SK-N-SH treated with all-trans-retinoic acid at 6 μM for 48 hours (cell line): Measurements from ENCODE around the gene IL4I1.

Experiments used
- ARNTL ChIP-seq: fragments of 450-650 bp; formaldehyde crosslinking; IDR thresholded peaks from 2 replicates; pipeline ENCODE4 v1.5.0; 2020; ENCODE audit warnings: low read depth, mild to moderate bottlenecking, moderate library complexity, borderline replicate concordance
- BACH2 ChIP-seq: fragments of 250-450 bp; sonication (Bioruptor Pico); IDR thresholded peaks from 2 replicates; pipeline ENCODE4 v1.9.0; 2021; ENCODE audit warnings: mild to moderate bottlenecking, borderline replicate concordance
- CREB5 ChIP-seq: fragments of 250-450 bp; sonication (Bioruptor Pico); IDR thresholded peaks from 2 replicates; pipeline ENCODE4 v1.5.1; 2020; ENCODE audit warnings: low read depth, mild to moderate bottlenecking, moderate library complexity
- ISL1 ChIP-seq: fragments of 250-450 bp; sonication (Bioruptor Pico); IDR thresholded peaks from 2 replicates; pipeline ENCODE4 v2.1.2; 2022; ENCODE audit warnings: mild to moderate bottlenecking, moderate library complexity
- PATZ1 ChIP-seq: fragments of 250-450 bp; sonication (Bioruptor Pico); IDR thresholded peaks from 2 replicates; pipeline ENCODE4 v1.8.0; 2020; ENCODE audit warnings: mild to moderate bottlenecking, moderate library complexity, borderline replicate concordance
- POU6F1 ChIP-seq: fragments of 250-450 bp; sonication (Bioruptor Pico); IDR thresholded peaks from 2 replicates; pipeline ENCODE4 v1.8.0; 2021; ENCODE audit warnings: low read depth, mild to moderate bottlenecking, moderate library complexity, borderline replicate concordance
- SNAI2 ChIP-seq: fragments of 250-450 bp; sonication (Bioruptor Pico); IDR thresholded peaks from 2 replicates; pipeline ENCODE4 v1.5.0; 2020; ENCODE audit warnings: mild to moderate bottlenecking, moderate library complexity
- TOX ChIP-seq: fragments of 250-450 bp; sonication (Bioruptor Pico); IDR thresholded peaks from 2 replicates; pipeline ENCODE4 v1.8.0; 2021; ENCODE audit warnings: mild to moderate bottlenecking, moderate library complexity, borderline replicate concordance
- ZC3H10 ChIP-seq: fragments of 250-450 bp; sonication (Bioruptor Pico); IDR thresholded peaks from 2 replicates; pipeline ENCODE4 v1.5.1; 2021; ENCODE audit warnings: mild to moderate bottlenecking, moderate library complexity
- ZFP3 ChIP-seq: fragments of 250-450 bp; sonication (Bioruptor Pico); IDR thresholded peaks from 2 replicates; pipeline ENCODE4 v1.5.0; 2020; ENCODE audit warnings: mild to moderate bottlenecking, moderate library complexity
- ZFP30 ChIP-seq: fragments of 450-650 bp; formaldehyde crosslinking; IDR thresholded peaks from 2 replicates; pipeline ENCODE4 v1.5.0; 2022; ENCODE audit warnings: mild to moderate bottlenecking, moderate library complexity
- ZNF565 ChIP-seq: fragments of 450-650 bp; formaldehyde crosslinking; conservative IDR thresholded peaks from 2 replicates; pipeline ENCODE4 v1.5.0; 2020; ENCODE audit warnings: low read depth, mild to moderate bottlenecking, moderate library complexity
- ZNF8 ChIP-seq: fragments of 450-650 bp; formaldehyde crosslinking; IDR thresholded peaks from 2 replicates; pipeline ENCODE4 v1.5.0; 2020; ENCODE audit warnings: mild to moderate bottlenecking, moderate library complexity

DNA sequence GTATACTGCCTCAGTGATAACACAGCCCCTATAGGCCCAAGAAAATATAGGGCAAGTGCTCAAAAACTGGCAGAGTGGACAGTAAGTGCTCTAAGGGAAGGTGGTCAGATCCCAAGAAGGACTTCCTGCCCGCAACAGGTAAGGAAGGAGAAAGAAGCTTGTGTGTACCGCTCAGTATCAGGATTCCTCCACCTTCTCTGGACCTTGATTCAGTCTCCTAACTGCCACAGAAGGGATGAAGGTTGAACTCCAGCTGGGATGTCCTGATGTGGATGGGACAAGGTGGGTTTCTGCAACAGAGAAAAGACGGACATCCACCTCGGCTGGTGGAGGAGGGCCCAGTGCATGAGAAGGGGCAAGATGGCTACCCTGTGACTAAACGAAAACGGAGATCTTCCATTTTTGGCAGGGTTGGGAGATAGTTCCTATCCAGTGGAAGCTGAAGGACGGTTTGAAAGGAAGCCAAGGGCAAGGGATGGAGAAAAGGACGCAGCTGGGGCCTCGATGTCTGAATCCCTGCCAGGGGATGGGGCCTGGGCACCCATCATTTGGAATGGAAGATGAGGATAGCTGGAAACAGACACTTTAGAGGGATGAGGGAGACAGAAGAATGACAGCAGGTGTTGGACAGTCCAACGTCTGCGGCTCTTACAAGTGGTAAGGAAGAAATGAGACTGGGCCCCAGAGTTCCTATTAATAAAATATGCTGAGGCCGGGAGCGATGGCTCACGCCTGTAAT is 31.0 kb upstream of the IL4I1 start:
- TF ChIP-seq ARNTL (no peak), SNAI2 (CRISPR knock-in tag) (no peak), POU6F1 (CRISPR knock-in tag) (no peak), ZNF565 (no peak), PATZ1 (no peak), CREB5 (CRISPR knock-in tag) (no peak), ISL1 (CRISPR knock-in tag) (no peak), ZFP3 (no peak), ZFP30 (CRISPR knock-in tag) (no peak), ZC3H10 (CRISPR knock-in tag) (no peak), ZNF8 (no peak), TOX (CRISPR knock-in tag) (no peak), BACH2 (no peak)
